ENCODE data around the gene ETF1. TPM values are rescaled to one million over a fixed set of nuclear protein-coding genes. Genes with fewer than 3 reads are reported as not detected.

The ETF1 gene
- total and polyA plus RNA-seq, 3 donors from 2014 or later: 74.3 to 103 (median 75.3) TPM

DNA sequence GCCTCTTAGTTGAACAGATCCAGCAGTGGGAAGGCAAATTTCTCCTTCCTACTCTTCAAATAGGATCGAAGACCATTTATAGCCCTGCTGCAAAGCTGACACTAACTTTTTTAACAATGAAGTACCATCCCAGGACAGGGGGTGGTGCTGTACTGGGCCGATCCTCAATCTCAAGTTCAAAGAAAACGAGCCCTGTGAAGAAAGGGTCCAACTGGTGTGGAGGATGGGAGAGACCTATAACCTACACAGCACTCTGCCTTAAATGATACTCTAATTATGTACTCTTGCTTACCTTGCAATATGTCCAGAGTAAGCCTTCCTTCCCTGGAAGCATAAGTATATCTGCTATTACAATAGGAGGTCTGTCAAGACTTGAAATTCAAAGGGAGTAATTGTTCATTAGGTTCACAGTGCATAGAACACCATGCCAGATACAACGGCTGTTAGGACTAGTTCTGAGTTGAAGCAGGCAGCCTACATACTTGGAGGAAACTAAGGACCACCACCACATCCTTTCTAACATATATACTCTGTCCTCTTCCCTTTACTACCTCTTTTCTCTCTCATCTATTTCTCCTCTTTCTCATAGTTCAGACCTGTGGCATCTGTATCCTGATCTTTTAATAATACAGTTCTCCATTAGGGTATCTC is 6.2 kb downstream of the ETF1 start:
- DNase-seq: no peak
- peaks cover 25% of the 10 kb centered on the region for H3K4me1 ChIP-seq

DNA sequence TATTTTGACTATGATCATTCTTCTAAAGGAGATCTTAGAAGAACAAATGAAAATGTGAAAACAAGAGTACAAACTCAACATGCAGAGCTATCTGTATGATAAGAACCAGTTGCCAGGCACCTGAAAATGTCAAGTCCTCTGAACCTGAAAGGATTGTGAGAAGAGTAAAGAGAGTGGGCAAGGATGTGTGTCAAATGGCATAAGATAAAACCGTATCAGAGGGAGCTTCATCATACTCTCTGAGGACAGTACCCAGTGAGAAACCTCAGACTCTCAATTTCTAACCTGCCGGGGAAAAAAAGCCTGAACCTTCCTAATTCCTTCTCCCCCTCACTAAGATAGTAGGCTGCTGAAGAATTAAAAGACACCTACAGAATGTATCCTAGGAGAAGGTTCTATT is 6.8 kb downstream of the ETF1 start:
- Histone ChIP-seq H3K27me3 (no peaks in the 10 kb centered on the region), H3K4me3 (no peak overlapping the region), H3K27ac (no peak overlapping the region), H3K9me3 (no peaks in the 10 kb centered on the region), H3K36me3 (ENCODE audit: low read depth, missing control alignments) (no peaks in the 10 kb centered on the region), H3K4me1 (peaks cover 22% of the 10 kb centered on the region)
- WGBS, 2 donors: 42 to 44% methylated on average over 2 of the region's 2 CpGs
- no peak for TF ChIP-seq POLR2A (IDR thresholded peaks at IDR 0.05)
- TF ChIP-seq, protein P1, sequence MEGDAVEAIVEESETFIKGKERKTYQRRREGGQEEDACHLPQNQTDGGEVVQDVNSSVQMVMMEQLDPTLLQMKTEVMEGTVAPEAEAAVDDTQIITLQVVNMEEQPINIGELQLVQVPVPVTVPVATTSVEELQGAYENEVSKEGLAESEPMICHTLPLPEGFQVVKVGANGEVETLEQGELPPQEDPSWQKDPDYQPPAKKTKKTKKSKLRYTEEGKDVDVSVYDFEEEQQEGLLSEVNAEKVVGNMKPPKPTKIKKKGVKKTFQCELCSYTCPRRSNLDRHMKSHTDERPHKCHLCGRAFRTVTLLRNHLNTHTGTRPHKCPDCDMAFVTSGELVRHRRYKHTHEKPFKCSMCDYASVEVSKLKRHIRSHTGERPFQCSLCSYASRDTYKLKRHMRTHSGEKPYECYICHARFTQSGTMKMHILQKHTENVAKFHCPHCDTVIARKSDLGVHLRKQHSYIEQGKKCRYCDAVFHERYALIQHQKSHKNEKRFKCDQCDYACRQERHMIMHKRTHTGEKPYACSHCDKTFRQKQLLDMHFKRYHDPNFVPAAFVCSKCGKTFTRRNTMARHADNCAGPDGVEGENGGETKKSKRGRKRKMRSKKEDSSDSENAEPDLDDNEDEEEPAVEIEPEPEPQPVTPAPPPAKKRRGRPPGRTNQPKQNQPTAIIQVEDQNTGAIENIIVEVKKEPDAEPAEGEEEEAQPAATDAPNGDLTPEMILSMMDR (IDR thresholded peaks at IDR 0.05): no peak
- intact Hi-C loops (cut with DNase I; ENCODE audit: low total_unique reads): no loop called here
- no peak for DNase-seq

More for the DNA sequence above, 6.2 kb downstream of the ETF1 start:
- Histone ChIP-seq H3K9me3 (no peaks in the 10 kb centered on the region), H3K36me3 (ENCODE audit: low read depth, missing control alignments) (no peaks in the 10 kb centered on the region), H3K27ac (no peak overlapping the region), H3K27me3 (no peaks in the 10 kb centered on the region), H3K4me3 (no peak overlapping the region)
- intact Hi-C loops (cut with DNase I; ENCODE audit: low total_unique reads): no loop called here
- WGBS, 2 donors: 54 to 71% methylated on average over 4 of the region's 4 CpGs
- TF ChIP-seq, protein P1 (IDR thresholded peaks at IDR 0.05): peak in 1 of 3 experiments; percentile 28
- no peak for TF ChIP-seq POLR2A (IDR thresholded peaks at IDR 0.05)

DNA sequence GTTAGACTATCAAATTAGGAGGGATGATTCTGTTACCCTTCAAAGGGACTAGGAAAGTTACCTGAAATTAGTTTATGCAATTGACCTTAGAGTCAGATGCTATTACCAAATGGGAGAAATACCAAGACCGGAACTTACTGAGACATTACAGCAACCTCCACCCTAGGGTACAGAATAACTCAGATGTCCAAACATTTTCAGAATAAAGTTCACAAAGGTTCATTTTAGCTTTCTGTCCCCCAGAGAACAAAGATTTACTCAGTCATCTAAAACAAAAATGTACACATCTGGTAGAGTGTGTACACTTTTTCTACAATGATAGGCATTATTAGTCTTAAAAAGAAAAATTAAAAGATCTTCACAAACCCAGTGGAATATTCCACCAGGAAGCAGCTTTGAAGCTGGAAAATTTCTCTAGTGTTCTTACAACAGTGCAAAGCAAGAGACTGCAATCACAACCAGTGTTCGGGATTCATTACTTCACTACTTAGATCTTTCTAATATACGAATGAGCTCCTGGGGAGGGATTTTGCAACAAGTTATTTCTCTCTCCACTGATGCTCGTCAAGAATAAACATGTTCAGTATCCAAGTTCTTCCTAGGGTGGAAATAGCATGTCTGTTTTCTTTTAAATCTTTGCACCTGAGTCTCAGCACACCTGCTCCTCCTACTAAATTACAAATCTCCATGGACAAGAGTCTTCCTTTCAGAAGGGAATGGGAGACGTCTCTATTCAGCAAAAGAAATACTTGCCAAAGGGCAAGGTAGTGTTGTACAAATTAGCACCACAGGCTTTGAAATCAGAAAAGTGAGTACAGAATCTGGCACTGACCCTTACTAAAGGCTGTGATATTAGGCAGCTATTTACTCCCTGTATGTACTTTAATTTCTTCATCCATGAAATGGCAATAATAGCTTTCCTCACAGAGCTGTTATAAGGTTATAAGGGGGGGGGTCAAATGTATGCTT is 8.8 kb downstream of the ETF1 start:
- H3K27ac ChIP-seq: no peak overlapping the region
- no peak for TF ChIP-seq POLR2A (IDR thresholded peaks at IDR 0.05)
- TF ChIP-seq, protein P1 (IDR thresholded peaks at IDR 0.05): no peak

DNA sequence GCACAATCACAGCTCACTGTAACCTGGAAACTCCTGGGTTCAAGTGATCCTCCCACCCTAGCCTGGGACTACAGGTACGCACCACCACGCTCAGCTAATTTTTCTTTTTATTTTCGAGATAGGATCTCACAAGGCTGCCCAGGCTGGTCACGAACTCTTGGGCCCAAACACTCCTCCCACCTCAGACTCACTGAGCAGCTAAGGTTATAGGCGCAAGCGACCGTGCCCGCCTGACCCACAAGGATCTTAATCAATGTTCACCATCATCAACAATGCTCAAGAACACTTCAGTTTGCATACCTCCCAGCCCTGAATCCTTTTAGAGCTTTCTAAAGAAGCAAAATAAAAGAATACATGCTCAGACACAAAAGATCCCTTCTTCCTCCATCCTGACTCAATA is 13.2 kb downstream of the ETF1 start:
- 85 to 92% methylated on average over 8 of the region's 8 CpGs for WGBS, 2 donors
- no peak for TF ChIP-seq POLR2A (IDR thresholded peaks at IDR 0.05)
- TF ChIP-seq, protein P1 (IDR thresholded peaks at IDR 0.05): no peak
- intact Hi-C loops (cut with DNase I; ENCODE audit: low total_unique reads): no loop called here
- Histone ChIP-seq H3K9me3 (no peaks in the 10 kb centered on the region), H3K4me1 (no peaks in the 10 kb centered on the region), H3K27me3 (no peaks in the 10 kb centered on the region), H3K36me3 (ENCODE audit: low read depth, missing control alignments) (no peaks in the 10 kb centered on the region), H3K4me3 (no peak overlapping the region), H3K27ac (no peak overlapping the region)
- DNase-seq: no peak

More for the DNA sequence above, 8.8 kb downstream of the ETF1 start:
- intact Hi-C loops (cut with DNase I; ENCODE audit: low total_unique reads): no loop called here
- DNase-seq: no peak
- H3K9me3 ChIP-seq: no peaks in the 10 kb centered on the region
- H3K27me3 ChIP-seq: no peaks in the 10 kb centered on the region
- H3K4me1 ChIP-seq: peaks cover 10% of the 10 kb centered on the region
- WGBS, 2 donors: 71 to 78% methylated on average over 5 of the region's 5 CpGs
- no peaks in the 10 kb centered on the region for H3K36me3 ChIP-seq (ENCODE audit: low read depth, missing control alignments)
- no peak overlapping the region for H3K4me3 ChIP-seq

All from testis (tissue), 3 donors.